HTR-8/SVneo (cell line): ENCODE data around the gene HDAC8.
"Not testable (repeated sequence)": the region's sequence is repeated elsewhere in the genome, so short reads cannot be mapped to it uniquely, and the experiment has no call there.

Source experiments
- DNase-seq: peaks from one replicate; pipeline ENCODE4 v3.0.0; 2011; ENCODE audit warnings: low spot score, mixed read lengths; ENCODE audit not compliant: insufficient read length
- FAIRE-seq: peaks from 2 replicates; lab custom pipeline; 2011; peaks lifted over from hg19 to GRCh38; lab: Jason Lieb, UNC

HDAC8 gene

GRCh38 chrX:72466493-72466892 lies 106.2 kb downstream of the HDAC8 start:
- DNase-seq (no peak), FAIRE-seq (no peak)

DNA sequence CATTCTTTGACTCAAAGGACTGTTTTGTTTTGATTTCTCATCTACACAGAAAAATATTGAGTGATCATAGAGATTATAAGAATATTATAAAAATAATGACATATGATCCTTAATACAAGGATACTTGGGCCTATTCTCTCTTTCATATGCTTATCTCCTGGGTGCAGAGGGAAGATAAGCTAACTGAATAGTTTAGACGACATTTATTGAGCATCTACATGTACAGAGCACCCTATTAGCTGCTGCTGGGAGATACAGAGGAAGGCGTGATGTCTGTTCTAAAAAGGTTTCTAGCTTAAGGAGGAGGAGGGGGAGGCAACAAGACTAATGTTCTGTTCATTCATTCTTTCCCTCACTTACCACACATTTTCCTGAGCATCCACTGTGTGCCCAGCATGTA lies 106.8 kb downstream of the HDAC8 start:
- FAIRE-seq (no peak), DNase-seq (no peak)

GRCh38 chrX:72461766-72462165 lies 110.9 kb downstream of the HDAC8 start:
- no peak for FAIRE-seq
- DNase-seq, result no peak

- FAIRE-seq (no peak), DNase-seq (no peak)
Measured at GRCh38 chrX:72461288-72461687, 111.4 kb downstream of the HDAC8 start.

GRCh38 chrX:72460715-72461114 lies 111.9 kb downstream of the HDAC8 start:
- DNase-seq, result no peak
- FAIRE-seq, result no peak

- not testable (repeated sequence) for FAIRE-seq, DNase-seq
Measured at GRCh38 chrX:72449034-72449433, 123.6 kb downstream of the HDAC8 start.

DNA sequence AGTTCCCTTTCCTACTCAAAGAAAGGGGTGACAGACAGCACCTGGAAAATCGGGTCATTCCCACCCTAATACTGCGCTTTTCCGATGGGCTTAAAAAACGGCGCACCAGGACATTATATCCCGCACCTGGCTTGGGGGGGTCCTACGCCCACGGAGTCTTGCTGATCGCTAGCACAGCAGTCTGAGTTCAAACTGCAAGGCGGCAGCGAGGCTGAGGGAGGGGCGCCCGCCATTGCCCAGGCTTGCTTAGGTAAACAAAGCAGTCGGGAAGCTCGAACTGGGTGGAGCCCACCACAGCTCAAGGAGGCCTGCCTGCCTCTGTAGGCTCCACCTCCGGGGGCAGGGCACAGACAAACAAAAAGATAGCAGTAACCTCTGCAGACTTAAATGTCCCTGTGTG lies 131.9 kb downstream of the HDAC8 start:
- FAIRE-seq, DNase-seq: not testable (repeated sequence)

GRCh38 chrX:72436010-72436409 lies 136.6 kb downstream of the HDAC8 start:
- FAIRE-seq (no peak), DNase-seq (no peak)

DNA sequence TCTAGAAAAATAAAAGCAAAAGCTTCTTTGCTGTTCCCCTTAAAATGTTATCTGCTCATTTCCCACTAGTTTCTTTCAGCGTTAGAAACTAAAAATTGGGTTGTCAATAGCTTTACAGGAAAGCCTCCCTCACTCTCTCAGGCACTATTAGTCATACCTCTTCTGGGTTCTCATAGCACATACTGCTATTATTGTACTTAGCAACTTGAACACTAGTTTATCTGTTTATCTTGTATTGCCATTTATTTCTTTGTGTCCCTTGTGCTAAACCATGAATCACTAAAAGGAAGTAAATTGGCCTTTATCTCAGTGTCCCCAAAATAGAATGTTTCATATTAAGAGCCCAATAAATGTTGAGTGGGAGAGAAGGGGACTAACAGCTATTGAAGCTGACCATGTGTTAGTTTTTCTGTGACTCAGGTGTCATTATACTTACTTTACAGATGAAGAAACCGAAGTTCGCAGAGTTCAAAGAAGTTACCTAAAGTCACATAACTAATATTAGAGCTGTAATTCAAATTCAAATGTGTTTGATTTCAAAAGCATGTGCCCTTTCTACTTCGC lies 142.2 kb downstream of the HDAC8 start:
- FAIRE-seq, result no peak
- no peak for DNase-seq

DNA sequence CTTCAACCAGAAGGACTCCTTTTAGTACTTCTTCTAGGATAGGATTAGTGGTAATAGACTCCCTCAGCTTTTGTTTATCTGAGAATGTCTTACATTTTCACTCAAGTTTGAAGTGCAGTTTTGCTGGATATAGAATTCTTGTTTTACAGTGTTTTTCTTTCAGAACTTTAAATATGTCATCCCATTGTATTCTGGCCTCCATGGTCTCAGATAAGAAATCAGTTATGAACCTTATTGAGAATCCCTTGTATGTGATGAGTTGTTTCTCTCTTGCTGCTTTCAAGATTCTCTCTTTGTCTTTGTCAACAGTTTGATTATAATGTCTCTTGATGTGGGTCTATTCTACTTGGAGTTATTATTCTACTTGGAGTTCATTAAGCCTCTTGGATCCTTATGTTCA lies 150.8 kb downstream of the HDAC8 start:
- no peak for DNase-seq
- no peak for FAIRE-seq

- peak; percentile 23 for FAIRE-seq
- DNase-seq, result no peak
Measured at GRCh38 chrX:72409993-72410392, 162.7 kb downstream of the HDAC8 start.

- no peak for DNase-seq
- FAIRE-seq, result no peak
Measured at GRCh38 chrX:72408885-72409284, 163.8 kb downstream of the HDAC8 start.

DNA sequence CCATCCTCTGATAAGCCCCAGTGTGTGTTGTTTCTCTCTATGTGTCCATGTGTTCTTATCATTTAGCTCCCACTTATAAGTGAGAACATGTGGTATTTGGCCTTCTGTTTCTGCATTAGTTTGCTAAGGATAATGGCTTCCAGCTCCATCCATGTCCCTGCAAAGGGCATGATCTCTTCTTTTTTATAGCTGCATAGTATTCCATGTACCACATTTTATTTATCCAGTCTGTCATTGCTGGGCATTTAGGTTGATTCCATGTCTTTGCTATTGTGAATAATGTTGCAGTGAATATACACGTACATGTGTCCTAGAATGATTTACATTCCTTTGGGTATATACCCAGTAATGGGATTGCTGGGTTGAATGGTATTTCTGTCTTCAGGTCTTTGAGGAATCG lies 167.5 kb downstream of the HDAC8 start:
- FAIRE-seq, result not testable (repeated sequence)

GRCh38 chrX:72402614-72403013 lies 170.0 kb downstream of the HDAC8 start:
- DNase-seq (no peak), FAIRE-seq (no peak)

More for the DNA sequence above, 167.5 kb downstream of the HDAC8 start:
- DNase-seq, result not testable (repeated sequence)

GRCh38 chrX:72399816-72400215 lies 172.8 kb downstream of the HDAC8 start:
- DNase-seq, result no peak
- no peak for FAIRE-seq

- DNase-seq (no peak), FAIRE-seq (no peak)
Measured at GRCh38 chrX:72396117-72396516, 176.5 kb downstream of the HDAC8 start.

- FAIRE-seq (no peak), DNase-seq (no peak)
Measured at GRCh38 chrX:72395237-72395636, 177.4 kb downstream of the HDAC8 start.

GRCh38 chrX:72394518-72395170 lies 178.0 kb downstream of the HDAC8 start:
- DNase-seq (no peak), FAIRE-seq (no peak)

DNA sequence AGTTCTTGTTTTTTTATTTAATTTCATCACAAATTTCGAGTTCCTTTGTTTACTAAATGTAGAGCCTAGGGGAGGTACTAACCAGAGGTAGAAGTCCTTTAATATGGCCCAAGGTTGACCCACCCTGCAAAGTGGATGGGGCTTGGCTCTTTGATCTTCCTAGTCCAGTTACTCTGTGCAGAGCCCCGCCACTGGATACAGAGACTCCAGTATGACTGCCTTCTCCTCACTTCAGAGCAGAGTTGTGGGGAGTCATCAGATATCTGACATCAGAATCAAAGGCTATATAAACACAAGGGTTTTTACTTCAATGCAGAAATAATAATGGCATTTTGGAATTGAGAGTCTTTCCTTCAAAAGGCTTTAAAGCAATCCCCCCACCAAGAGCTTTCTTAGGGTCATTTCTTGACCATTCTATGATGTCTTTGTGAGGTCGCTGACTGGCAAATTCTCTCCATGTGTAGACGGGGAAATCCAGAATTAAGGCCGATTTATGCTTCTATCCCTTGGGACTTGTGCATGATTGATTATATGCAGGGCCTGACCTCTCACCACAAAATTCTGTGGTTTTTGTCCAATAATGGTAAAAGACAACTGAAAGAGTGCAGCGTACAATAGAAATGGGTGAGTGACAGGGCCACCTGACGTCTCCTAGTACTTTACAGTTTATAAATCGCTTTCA lies 178.7 kb downstream of the HDAC8 start:
- FAIRE-seq (no peak), DNase-seq (no peak)

DNA sequence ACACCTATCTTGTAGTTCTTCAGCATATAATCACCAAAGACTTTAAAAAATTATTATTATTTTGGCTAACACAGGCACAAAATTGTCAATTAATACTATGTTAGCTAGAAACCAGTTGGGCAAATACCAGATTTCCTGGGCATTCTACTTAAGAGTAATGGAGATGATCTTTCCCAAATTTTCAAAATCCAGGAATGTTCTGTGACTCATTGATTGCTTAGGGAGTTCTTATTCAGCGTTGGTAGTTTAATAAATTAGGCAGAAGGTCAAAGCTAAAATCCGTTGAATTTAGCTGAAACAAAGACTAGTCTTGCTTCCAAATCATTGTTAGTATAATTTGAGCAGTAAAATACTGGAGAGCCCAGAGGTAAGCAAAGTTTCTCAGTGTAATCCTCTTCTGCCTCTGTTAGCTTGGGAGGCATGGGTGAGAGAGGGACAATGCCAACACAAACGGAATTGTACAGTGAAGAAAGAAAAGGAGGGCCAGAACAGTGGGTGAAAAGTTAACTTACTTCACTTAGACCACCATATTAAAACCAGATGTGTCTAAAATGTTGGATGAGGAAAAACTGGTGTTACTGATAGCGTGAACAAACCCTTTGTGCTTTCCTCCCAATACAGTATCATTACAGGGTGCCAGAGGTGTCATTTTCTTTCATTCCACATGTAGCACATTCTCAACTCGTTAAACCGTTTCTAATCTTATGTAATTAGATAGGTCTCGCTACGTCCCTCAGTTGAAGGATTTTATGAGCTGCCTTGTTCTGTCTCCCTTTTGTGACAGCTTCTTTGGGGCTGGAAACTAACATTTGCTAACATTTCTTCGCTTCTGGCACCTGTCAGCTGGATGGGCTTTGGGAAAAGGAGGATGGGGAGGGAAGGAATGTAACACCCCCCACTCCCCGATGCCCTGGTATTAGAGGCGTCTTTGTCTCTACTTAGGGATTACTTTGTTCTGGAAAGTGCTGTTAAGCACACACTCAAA lies 179.5 kb downstream of the HDAC8 start:
- DNase-seq, result no peak
- FAIRE-seq, result no peak
